Thyroid gland (tissue), 4 donors: ENCODE results near the gene CACNA1I. TPM values are rescaled to one million over a fixed set of nuclear protein-coding genes. Genes with fewer than 3 reads are reported as not detected.

Source experiments
- DNase-seq, 2 donors: peaks; one replicate each; pipeline ENCODE4 v3.0.0-alpha.2; 2019
- H3K27ac ChIP-seq, 3 donors: fragments of 200-600 bp; sonication (generic); 1 replicate in 2 of 3; 2 replicates in 1 of 3; pipeline ENCODE4 v1.5.1; 2016 to 2019; ENCODE audit warnings: mild to moderate bottlenecking in 1 of 3, moderate library complexity in 1 of 3
- H3K27me3 ChIP-seq: fragments of 200-600 bp; sonication (generic); one replicate; pipeline ENCODE4 v1.5.1; 2019
- H3K36me3 ChIP-seq, 2 donors: fragments of 200-600 bp; sonication (generic); one replicate each; pipeline ENCODE4 v1.5.1; 2016 to 2019
- H3K4me1 ChIP-seq, 2 donors: fragments of 200-600 bp; sonication (generic); one replicate each; pipeline ENCODE4 v1.5.1; 2017 to 2019
- H3K4me3 ChIP-seq, 3 donors: fragments of 200-600 bp; sonication (generic); replicated peaks in 1 of 3; 1 replicate in 2 of 3; 2 replicates in 1 of 3; pipeline ENCODE4 v1.5.1; 2016; ENCODE audit warnings: mild to moderate bottlenecking in 1 of 3
- H3K9me3 ChIP-seq: fragments of 200-600 bp; sonication (generic); one replicate; pipeline ENCODE4 v1.5.1; 2017
- CTCF ChIP-seq, 6 experiments: fragments of 200-600 bp in 3 of 6; fragments of 450-650 bp in 3 of 6; sonication (generic) in 3 of 6; IDR thresholded peaks; one replicate each; pipeline ENCODE4 v1.5.1; 2016 to 2019; ENCODE audit warnings: antibody characterized with exemption in 6 of 6, mild to moderate bottlenecking in 2 of 6, inconsistent platforms in 1 of 6, moderate library complexity in 1 of 6
- POLR2A ChIP-seq, 2 donors: fragments of 450-650 bp; IDR thresholded peaks; one replicate each; pipeline ENCODE4 v1.6.1; 2017; ENCODE audit warnings: antibody characterized with exemption in 2 of 2, mild to moderate bottlenecking in 2 of 2, moderate library complexity in 1 of 2
- WGBS, 2 donors: methylation state at CpG; one replicate each; pipeline ENCODE4 v1.1.5; 2017; 5-methylcytosine and 5-hydroxymethylcytosine counted together
- intact Hi-C: fragments of 100-400 bp; cut with DNase I; formaldehyde crosslinking; loops from one replicate; pipeline ENCODE4 v1.15.1; 2023
- total RNA-seq, 4 donors: library from RNA; depleted of rRNA; stranded (reverse); fragments of >200 nt; gene quantifications; one replicate each; pipeline ENCODE4 v1.2.3, GENCODE V29; 2016

The CACNA1I gene
- total RNA-seq, 4 donors from 2014 or later, result 3.7 to 10.7 (median 6.4) TPM

GRCh38 chr22:39699631-39700360 lies 129.2 kb downstream of the CACNA1I start:
- H3K27ac ChIP-seq, result no peak overlapping the region
- WGBS, 2 donors, result 69 to 91% methylated on average over 12 to 14 of the region's 19 CpGs
- intact Hi-C loops, result no loop called here
- no peaks in the 10 kb centered on the region for H3K4me1 ChIP-seq
- no peaks in the 10 kb centered on the region for H3K9me3 ChIP-seq
- H3K4me3 ChIP-seq, result no peak overlapping the region
- H3K36me3 ChIP-seq, result no peaks in the 10 kb centered on the region
- H3K27me3 ChIP-seq, result no peaks in the 10 kb centered on the region
- no peak for TF ChIP-seq CTCF (IDR thresholded peaks at IDR 0.05)
- TF ChIP-seq POLR2A (IDR thresholded peaks at IDR 0.05), result no peak
- no peak for DNase-seq

- Histone ChIP-seq H3K4me3 (no peak overlapping the region), H3K9me3 (no peaks in the 10 kb centered on the region), H3K36me3 (no peaks in the 10 kb centered on the region), H3K27me3 (no peaks in the 10 kb centered on the region), H3K4me1 (no peaks in the 10 kb centered on the region), H3K27ac (no peak overlapping the region)
- no peak for DNase-seq
- intact Hi-C loops, result no loop called here
- TF ChIP-seq POLR2A (IDR thresholded peaks at IDR 0.05) (no peak), CTCF (IDR thresholded peaks at IDR 0.05) (no peak)
- 69 to 76% methylated on average over 5 to 6 of the region's 7 CpGs for WGBS, 2 donors
These were observed 130.0 kb downstream of the CACNA1I start for GRCh38 chr22:39700565-39700964.

GRCh38 chr22:39703091-39703490 lies 132.5 kb downstream of the CACNA1I start:
- Histone ChIP-seq H3K27ac (no peak overlapping the region), H3K27me3 (no peaks in the 10 kb centered on the region), H3K4me3 (no peak overlapping the region), H3K4me1 (no peaks in the 10 kb centered on the region), H3K9me3 (no peaks in the 10 kb centered on the region), H3K36me3 (no peaks in the 10 kb centered on the region)
- 76 to 81% methylated on average over 8 of the region's 8 CpGs for WGBS, 2 donors
- intact Hi-C loops, result no loop called here
- no peak for DNase-seq
- TF ChIP-seq POLR2A (IDR thresholded peaks at IDR 0.05) (no peak), CTCF (IDR thresholded peaks at IDR 0.05) (no peak)

- no peak for DNase-seq
- Histone ChIP-seq H3K27me3 (no peaks in the 10 kb centered on the region), H3K36me3 (no peaks in the 10 kb centered on the region), H3K4me3 (no peak overlapping the region), H3K9me3 (no peaks in the 10 kb centered on the region), H3K4me1 (no peaks in the 10 kb centered on the region), H3K27ac (no peak overlapping the region)
- intact Hi-C loops, result no loop called here
- WGBS, 2 donors, result 66 to 76% methylated on average over 17 of the region's 17 CpGs
- no peak for TF ChIP-seq CTCF (IDR thresholded peaks at IDR 0.05)
- no peak for TF ChIP-seq POLR2A (IDR thresholded peaks at IDR 0.05)
These were observed 133.5 kb downstream of the CACNA1I start for GRCh38 chr22:39703928-39704639.

- intact Hi-C loops, result no loop called here
- Histone ChIP-seq H3K4me1 (no peaks in the 10 kb centered on the region), H3K36me3 (no peaks in the 10 kb centered on the region), H3K4me3 (no peak overlapping the region), H3K9me3 (no peaks in the 10 kb centered on the region), H3K27me3 (no peaks in the 10 kb centered on the region), H3K27ac (no peak overlapping the region)
- WGBS, 2 donors, result 97 to 100% methylated on average over 8 to 11 of the region's 12 CpGs
- no peak for DNase-seq
- TF ChIP-seq CTCF (IDR thresholded peaks at IDR 0.05) (no peak), POLR2A (IDR thresholded peaks at IDR 0.05) (no peak)
These were observed 134.8 kb downstream of the CACNA1I start for GRCh38 chr22:39705386-39705785.
